ENCODE results near the gene MCC.

GRCh38 chr5:113223831-113224604, 264.2 kb downstream of the MCC start:
- TF ChIP-seq POLR2A (IDR thresholded peaks at IDR 0.05; ENCODE audit: low read length) (no peak), GATA1 (IDR thresholded peaks at IDR 0.05; ENCODE audit: low read depth, low read length) (no peak)

Measured in erythroblast (primary cell).